ENCODE results near the gene HBA1.
"Not testable (repeated sequence)": the region's sequence is repeated elsewhere in the genome, so short reads cannot be mapped to it uniquely, and the experiment has no call there.

Gene HBA1

GRCh38 chr16:188674-189073, 12.2 kb downstream of the HBA1 start:
- DNase-seq (ENCODE audit: low read depth, low spot score) = peak; percentile 51
- no peak overlapping the region for H3K4me3 ChIP-seq (ENCODE audit: low read length)

- no peak overlapping the region for H3K4me3 ChIP-seq (ENCODE audit: low read length)
- no peak for DNase-seq (ENCODE audit: low read depth, low spot score)
These were observed 13.2 kb downstream of the HBA1 start for GRCh38 chr16:189604-190186.

- DNase-seq (ENCODE audit: low read depth, low spot score) = no peak
- H3K4me3 ChIP-seq (ENCODE audit: low read length) = no peak overlapping the region
These were observed 15.4 kb downstream of the HBA1 start for GRCh38 chr16:191831-192230.

- H3K4me3 ChIP-seq (ENCODE audit: low read length) = no peak overlapping the region
- DNase-seq (ENCODE audit: low read depth, low spot score) = no peak
These were observed 16.2 kb downstream of the HBA1 start for GRCh38 chr16:192686-193085.

GRCh38 chr16:193441-193840, 17.0 kb downstream of the HBA1 start:
- DNase-seq (ENCODE audit: low read depth, low spot score) = no peak
- no peak overlapping the region for H3K4me3 ChIP-seq (ENCODE audit: low read length)

- H3K4me3 ChIP-seq (ENCODE audit: low read length) = no peak overlapping the region
- DNase-seq (ENCODE audit: low read depth, low spot score) = no peak
These were observed 18.0 kb downstream of the HBA1 start for GRCh38 chr16:194516-194915.

- no peak for DNase-seq (ENCODE audit: low read depth, low spot score)
- H3K4me3 ChIP-seq (ENCODE audit: low read length) = no peak overlapping the region
These were observed 23.9 kb downstream of the HBA1 start for GRCh38 chr16:200388-200787.

- H3K4me3 ChIP-seq (ENCODE audit: low read length) = no peak overlapping the region
- DNase-seq (ENCODE audit: low read depth, low spot score) = no peak
These were observed 26.8 kb downstream of the HBA1 start for GRCh38 chr16:203246-203645.

- DNase-seq (ENCODE audit: low read depth, low spot score); H3K4me3 ChIP-seq (ENCODE audit: low read length): not testable (repeated sequence)
These were observed 27.6 kb downstream of the HBA1 start for GRCh38 chr16:204046-204445.

- DNase-seq (ENCODE audit: low read depth, low spot score); H3K4me3 ChIP-seq (ENCODE audit: low read length): not testable (repeated sequence)
These were observed 32.9 kb downstream of the HBA1 start for GRCh38 chr16:209359-209758.

- DNase-seq (ENCODE audit: low read depth, low spot score); H3K4me3 ChIP-seq (ENCODE audit: low read length): not testable (repeated sequence)
These were observed 35.2 kb downstream of the HBA1 start for GRCh38 chr16:211631-212180.

- no peak overlapping the region for H3K4me3 ChIP-seq (ENCODE audit: low read length)
- no peak for DNase-seq (ENCODE audit: low read depth, low spot score)
These were observed 36.5 kb downstream of the HBA1 start for GRCh38 chr16:212999-213398.

GRCh38 chr16:220021-220420, 43.5 kb downstream of the HBA1 start:
- H3K4me3 ChIP-seq (ENCODE audit: low read length) = no peak overlapping the region
- DNase-seq (ENCODE audit: low read depth, low spot score) = no peak
